ENCODE data around the gene ARID1A.

DNA sequence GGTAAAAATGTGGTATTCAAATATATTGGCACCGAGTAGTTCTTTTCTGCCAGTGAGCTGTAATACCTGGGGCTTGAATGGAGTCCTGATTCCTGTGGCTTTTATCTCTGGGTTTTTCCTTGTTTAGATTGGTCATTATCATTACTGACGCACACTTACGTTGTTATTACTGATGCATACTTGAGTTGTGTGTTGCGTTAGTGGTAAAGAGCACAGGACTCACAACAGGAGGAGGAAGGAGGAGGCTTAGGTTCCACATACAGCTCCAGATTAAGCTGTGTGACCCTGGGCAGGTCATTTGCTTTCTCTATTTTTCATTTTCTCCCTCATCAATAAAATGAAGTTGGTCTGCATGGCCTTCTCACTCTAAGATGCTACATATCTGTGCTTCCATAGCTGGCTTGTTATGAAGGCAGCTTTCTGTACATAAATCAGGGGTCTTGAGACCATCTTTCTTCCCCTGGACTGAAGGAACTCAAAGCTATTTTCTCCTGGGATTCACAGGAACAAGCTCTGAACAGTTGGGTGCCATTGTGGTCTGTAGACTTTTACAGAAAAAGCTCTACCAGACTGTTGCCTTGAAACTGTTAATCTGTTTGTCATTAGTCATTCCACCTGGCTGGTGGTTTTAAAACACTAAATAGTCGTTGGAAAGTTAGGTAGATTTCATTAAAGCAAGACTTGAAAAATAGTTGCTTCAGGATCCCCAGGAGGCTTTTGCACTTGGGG lies 5.6 kb downstream of the ARID1A start:
- no peak for TF ChIP-seq CTCF (conservative IDR thresholded peaks at IDR 0.05; ENCODE audit: low read depth in 2 of 2)
- no peak for TF ChIP-seq EZH2 (IDR thresholded peaks at IDR 0.05; ENCODE audit: low read depth, unreplicated experiment)
- no peak for TF ChIP-seq STAT1 (IDR thresholded peaks at IDR 0.05; ENCODE audit: unreplicated experiment)
- no peak for TF ChIP-seq ETS1 (IDR thresholded peaks at IDR 0.05)
- no peak for TF ChIP-seq EZH2phosphoT487 (IDR thresholded peaks at IDR 0.05; ENCODE audit: unreplicated experiment)

Data from GM23338 (cell line).